Activated CD8-positive, alpha-beta memory T cell treated with anti-CD3 and anti-CD28 coated beads, Interleukin-2, amount 50 U/mL, for 1 hour (primary cell): ENCODE results near the gene ROR1.
"Not testable (repeated sequence)": the region's sequence is repeated elsewhere in the genome, so short reads cannot be mapped to it uniquely, and the experiment has no call there.

Source experiments
- DNase-seq: peaks from one replicate; pipeline ENCODE4 v3.0.0-alpha.2; 2020; ENCODE audit errors: extremely low read depth

The ROR1 gene

DNA sequence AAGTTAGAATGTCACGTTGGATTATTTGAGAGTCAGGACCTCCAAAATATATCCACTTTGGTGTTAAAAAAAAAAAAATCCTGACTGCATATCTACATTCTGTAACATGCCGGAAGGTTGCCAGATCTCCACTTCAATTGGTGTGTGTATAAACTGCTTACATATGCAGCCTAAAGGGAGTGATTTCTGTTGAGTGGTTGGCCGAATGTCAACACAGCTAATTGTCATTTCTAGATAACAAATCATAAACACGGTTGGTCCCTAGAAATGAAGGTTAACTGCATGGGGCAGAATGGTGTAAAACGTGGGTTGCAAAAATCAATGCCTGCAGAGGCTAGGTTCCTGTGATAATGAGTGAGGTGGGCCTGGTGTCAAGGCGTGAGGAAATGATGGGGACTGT is 15.0 kb upstream of the ROR1 start:
- no peak for DNase-seq

DNA sequence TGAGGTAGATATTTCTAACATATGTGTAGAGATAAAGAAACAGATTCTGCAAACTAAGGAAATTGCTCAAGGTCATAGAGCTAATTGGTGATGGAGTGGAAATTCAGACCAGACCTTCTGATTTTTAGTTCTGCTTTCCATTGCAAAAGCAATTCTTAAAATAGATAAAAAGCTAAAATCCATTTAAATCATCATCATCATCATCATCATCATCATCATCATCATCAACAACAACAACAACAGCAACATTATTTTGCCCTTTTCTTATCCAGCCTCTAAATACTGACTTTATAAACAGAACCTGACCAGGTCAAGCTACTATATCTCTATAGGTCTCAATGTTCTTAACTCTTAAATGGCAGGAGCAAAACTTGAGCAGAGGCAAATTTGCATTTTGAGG is 14.0 kb upstream of the ROR1 start:
- no peak for DNase-seq

DNA sequence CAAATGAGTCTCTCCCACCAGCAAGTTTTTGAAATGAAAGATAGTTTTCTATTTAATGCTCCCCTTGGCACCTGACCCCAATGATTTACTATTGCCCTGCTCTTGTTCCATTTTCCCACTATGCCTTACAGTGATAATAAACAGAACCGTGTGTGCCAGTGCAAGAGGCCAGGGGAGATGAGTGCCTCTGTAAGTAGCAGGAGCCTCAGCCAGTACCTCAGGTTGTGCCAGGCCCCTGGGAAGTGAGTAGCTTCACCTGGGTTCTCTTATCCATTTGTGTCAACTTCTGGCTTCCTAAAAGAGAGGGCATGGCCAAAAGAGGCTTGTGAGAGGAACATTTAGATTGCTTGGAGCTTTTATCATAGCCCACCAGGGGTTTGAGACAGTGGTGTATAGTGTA is 3.4 kb upstream of the ROR1 start:
- DNase-seq = no peak

GRCh38 chr1:63772201-63772600 is 1.6 kb upstream of the ROR1 start:
- no peak for DNase-seq

DNA sequence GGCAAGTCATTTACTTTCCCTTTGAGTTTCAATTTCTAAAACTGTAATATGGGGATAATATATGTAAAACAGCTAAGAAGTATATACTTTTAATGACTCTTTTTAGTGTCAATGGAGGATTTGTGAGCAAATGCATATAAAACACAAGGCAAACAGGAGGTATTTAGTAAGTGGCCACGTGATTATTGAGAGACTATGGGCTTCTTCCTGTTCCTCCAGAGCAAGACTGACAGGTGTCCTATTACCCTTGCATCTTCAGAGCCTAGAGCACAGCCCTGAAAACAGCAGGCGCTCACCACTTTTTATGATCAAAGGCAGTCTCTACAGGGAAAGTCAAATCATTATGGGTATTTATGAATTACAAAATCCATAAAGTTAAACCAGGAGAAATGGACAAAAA is 941 bp upstream of the ROR1 start:
- DNase-seq = no peak

DNA sequence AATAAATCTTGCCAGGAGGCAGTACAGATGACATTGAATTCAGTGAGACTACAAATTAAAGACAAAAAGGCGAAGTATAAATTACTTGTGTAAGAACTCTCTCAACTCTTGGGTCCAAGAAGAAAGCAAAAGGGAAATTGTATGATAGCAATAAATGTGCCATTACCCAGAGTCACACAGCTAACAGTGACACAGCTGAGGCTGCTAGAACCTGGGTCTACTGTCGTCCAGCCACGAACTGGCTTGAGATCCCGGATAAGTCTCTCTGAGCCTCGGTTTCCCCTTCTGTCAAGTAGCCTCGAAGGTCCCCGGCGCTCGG is 362 bp upstream of the ROR1 start:
- DNase-seq = no peak

DNA sequence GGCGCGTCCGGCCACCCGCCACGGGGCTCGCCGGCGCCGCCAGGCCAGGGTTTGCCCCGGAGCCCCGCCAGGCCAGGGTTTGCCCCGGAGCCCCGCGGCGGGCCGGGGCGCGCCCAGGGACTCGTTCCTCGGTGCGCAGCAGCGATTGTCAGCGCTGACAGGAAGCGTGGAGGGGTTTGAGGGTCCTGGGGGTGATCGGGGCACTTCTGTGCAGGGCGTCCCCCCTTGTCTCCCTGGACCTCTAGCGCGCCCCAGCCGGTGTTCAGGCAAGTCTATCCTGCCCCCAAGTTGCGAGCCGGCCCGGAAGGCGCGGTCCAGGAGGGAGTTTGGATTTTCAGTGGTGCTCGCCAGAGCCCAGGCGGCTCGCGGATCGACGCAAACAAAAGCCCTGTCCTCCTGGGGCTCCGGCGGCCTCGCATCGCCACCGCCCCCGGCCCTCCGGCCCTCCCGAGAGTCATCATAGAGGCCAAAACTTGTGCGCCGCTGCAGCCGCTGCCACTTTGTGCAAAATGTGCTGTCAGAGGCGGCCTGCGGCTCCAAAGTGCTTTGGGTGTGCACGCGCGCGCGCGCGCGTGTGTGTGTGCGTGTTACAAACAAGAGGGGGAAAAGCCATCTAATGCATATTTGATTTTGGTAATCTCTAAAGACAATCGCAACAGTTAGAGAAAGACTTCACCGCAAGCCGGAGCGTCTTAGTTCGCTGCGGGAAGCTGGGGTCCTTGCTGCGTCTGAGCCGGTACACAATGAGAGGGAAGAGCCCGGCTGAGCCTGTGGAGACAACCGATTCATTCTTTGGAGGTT is 1.0 kb downstream of the ROR1 start:
- no peak for DNase-seq

DNA sequence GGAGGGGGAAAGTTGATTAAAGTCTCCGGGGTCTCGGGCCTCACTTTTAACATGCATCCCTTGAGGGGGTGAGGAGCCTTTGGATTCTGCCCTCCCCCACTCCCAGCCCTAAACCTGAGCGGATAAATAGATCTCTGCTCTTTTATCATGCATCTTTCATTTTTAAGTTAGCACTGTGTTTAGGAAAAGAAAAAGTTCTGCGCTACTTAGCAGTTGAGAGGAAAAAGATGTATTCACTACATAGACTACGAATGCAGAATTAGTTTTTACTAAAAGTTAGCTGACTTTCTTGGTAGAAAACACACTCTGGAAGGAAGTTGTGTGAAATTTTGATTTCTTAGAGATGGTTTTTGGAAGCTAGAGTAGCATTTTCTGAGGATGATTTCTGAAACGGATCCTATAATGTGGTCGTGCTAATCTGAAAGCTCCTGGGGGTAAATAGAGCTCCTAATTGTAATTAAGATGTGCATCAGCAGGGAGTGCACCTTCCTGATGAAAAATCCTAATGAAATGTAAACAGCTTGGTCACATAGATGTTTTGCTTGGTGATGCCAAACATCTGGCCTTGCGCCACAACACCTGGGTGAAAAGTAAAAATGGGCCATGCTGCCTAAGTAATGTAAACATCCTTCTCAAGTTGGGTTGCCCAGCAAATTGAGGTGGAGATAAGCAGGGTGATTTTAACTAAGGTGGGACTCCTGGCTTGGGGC is 1.8 kb downstream of the ROR1 start:
- no peak for DNase-seq

DNA sequence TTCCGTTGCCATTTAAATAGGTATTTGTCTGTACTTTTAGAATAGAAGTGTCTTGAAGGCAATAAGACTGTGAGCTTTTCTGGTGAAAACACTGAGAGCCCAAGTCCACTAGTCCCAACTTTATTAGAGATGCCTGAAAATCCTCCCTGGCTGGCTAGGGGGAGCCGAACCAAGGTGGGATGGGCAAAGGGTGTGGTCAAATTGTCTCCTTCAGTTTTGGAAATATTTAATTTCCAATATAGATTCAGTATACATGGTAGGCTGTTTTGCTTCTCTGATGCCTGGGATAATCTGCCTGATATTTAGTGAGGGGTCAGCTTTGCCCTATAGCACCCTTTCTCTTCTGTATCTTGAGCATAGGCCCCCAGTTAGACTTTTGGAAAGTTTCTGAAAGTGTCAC is 3.5 kb downstream of the ROR1 start:
- DNase-seq = no peak

DNA sequence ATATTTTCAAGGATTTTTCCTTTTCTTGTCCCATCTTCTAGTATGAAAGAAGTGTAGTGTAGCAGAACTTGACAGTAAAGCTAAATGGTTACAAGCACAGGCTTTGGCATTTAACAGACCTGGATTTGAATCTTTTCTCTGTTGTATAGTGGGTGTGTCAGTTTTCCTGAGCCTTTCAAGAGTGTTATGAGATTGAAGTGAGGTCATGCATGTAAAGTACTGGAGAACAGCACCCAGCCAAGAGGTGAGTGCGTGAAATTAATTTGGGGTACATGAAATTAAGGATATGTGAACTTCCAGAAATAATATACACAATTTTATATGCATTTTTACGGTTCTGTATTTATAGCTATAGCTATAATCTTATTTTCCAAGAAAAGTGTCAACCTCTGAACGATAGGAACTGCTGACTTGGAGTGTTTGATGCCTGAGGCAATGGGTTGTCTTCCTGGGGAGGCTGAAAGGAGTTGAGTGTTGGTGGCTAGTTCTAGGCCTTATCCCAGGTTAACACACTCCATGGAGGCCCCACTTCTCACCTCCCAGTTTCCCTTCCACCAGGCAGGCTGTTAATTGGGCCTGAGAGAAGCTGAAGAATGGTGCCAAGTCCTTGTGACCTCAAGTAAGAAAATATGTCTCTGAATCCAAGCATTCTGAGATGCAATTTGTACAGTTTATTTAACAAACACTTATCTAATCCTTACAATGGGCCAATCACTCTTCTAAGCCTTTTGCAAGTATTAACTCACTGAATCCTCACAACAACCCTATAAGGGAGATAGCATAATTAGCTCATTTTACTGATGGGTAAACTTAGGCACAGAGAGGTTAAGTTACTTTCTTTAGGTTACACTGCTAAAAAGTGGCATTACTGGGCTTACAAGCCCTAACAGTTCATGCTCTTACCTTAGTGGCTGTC is 4.4 kb downstream of the ROR1 start:
- DNase-seq = no peak

GRCh38 chr1:63779338-63780211 is 5.8 kb downstream of the ROR1 start:
- DNase-seq = no peak

GRCh38 chr1:63780565-63780964 is 6.7 kb downstream of the ROR1 start:
- no peak for DNase-seq

- DNase-seq = no peak
Measured at GRCh38 chr1:63782982-63783381, 9.2 kb downstream of the ROR1 start.

DNA sequence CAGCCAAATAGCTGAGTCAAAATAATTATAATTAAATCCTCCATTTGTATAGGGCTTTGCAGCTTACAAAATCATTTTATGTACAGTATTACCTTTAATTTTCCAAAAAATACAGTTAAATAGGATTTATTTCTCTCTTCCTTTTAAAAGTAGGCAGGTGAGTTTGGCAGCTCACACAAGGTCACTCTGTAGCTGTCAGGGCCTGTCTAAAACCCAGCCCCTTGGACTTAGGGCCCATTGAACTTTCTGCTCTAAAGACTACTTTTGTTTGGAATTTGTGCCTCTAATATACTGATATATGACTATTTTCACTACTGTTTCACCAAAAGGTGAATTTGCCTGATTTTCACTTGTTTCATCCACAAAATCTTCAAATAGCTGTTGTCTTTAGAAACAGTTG is 10.3 kb downstream of the ROR1 start:
- DNase-seq = no peak

DNA sequence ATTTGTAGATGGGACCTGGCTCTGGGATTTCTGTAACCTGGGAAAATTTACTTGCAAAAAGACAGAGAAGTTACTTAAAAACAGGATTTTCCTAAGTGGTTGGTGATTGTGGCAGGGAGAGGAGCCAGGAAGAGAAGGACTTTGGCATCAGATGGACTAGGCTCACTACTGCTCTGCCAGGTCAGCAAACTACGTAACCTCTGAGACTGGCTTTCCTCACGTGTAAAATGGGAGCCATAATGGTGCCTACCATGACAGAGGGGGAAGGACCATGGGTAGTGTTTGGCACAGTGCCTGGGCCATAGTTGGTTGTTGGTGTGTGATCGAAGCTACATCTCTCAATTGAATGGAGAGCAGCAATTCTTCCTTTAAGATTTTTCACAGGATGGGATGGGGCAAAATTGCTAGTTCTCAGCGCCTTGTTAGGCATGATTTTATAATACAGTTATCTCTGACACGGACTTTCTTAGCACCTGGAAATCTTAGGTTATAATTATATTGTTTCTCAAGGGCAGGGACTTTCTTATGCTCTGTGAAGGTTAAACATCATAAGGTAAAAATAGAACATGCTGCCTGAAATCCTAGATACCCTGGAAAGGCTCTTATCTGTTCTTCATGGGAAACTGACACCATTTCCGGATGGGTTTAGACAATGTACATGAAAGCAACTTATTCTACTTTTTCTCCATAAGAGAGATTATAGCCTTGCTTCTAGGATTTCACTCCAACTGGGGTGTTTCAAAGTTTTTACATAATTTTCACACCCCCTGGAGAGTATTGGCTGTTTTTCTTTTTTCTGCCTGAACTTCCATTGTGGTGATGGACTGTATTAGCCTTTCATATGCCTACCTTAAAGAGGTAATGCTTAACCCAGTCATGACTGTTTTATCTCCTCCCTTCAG is 10.9 kb downstream of the ROR1 start:
- DNase-seq = no peak

- DNase-seq = not testable (repeated sequence)
Measured at GRCh38 chr1:63787270-63787669, 13.5 kb downstream of the ROR1 start.

DNA sequence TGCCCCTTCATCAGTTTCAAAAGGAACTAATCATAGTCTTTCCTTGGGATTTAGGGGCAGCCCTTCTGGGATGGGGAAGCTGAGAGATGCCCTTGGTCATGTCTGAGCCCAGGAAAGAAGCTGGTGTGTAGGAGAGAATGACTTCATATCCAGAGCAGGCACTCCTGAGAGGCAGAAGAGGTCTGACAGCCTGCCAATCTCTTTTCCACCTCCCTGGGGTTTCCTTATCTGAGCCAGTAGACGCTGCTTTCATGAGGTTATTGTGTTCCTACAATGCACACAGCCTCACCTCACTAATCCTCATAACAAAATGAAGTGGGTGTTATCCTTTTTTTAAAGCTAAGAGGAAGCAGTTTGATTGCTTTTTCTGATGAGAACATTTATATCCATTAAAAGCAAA is 14.1 kb downstream of the ROR1 start:
- no peak for DNase-seq

- DNase-seq = no peak
Measured at GRCh38 chr1:63789856-63790605, 16.2 kb downstream of the ROR1 start.

DNA sequence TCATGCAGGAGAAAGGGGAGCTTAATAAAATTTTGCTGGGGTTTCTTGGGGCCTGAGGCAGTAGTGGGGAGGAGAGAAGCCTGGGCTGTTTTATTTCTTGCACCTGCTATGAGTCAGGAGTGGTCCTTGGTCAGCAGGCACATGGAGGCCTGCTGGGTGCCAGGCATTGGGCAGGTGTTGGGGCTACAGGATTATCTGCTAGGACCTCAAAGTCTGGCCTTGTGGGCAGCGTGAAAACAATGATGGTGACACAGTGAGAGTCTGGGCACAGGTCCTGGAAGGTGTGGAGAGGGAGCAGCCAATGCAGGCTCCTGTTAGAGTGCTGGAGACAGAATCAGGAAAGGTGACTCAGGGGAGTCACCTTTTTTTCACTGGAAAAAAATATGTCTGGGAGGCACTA is 17.2 kb downstream of the ROR1 start:
- no peak for DNase-seq

DNA sequence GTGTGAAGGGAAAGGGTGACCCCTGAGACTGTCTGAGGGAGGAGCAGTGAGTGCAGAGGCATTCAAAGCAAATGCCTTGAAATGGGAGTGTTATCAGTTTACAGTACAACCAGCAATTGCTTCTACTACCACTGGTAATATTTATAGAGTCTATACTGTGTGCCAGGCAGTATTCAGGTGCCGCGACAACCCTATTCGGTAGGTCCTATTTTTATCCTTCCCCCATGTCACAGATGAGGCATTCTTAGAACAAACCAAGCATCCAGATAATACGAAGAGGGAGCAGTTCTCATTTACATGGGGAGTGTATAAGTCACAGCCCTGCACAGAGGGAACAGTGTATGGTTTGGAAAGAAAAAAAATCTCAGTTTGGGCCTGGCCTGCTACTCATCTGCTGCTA is 18.3 kb downstream of the ROR1 start:
- DNase-seq = no peak
